Activated CD4-positive, alpha-beta memory T cell treated with anti-CD3 and anti-CD28 coated beads, Interleukin-2, amount 10 ng/mL, durations not matched to agents 7 days and 5 days (primary cell): ENCODE measurements around the gene NGDN. TPM values are rescaled to one million over a fixed set of nuclear protein-coding genes. Genes with fewer than 3 reads are reported as not detected.

Experiments
- CTCF ChIA-PET: fragments of 350-600 bp; sonication (Branson Sonifier 250); formaldehyde crosslinking; loops from one replicate; lab custom pipeline; 2021; ENCODE audit warnings: antibody characterized with exemption, inconsistent platforms; lab: Charles Lee
- POLR2A ChIA-PET: fragments of 350-600 bp; sonication (Branson Sonifier 250); formaldehyde crosslinking; loops from one replicate; lab custom pipeline; 2021; ENCODE audit warnings: antibody characterized with exemption; lab: Charles Lee
- DNase-seq: peaks from one replicate; pipeline ENCODE4 v3.0.0-alpha.2; 2020
- H3K27ac Mint-ChIP-seq: one replicate; pipeline ENCODE4 v1.8.0; 2021; ENCODE audit warnings: mild to moderate bottlenecking, mixed read lengths
- H3K27me3 Mint-ChIP-seq: one replicate; pipeline ENCODE4 v1.8.0; 2021; ENCODE audit warnings: mixed read lengths
- H3K36me3 Mint-ChIP-seq: one replicate; pipeline ENCODE4 v1.8.0; 2021; ENCODE audit warnings: low read depth, mixed read lengths
- H3K4me1 Mint-ChIP-seq: one replicate; pipeline ENCODE4 v1.8.0; 2021; ENCODE audit warnings: mixed read lengths
- H3K4me3 Mint-ChIP-seq: one replicate; pipeline ENCODE4 v1.8.0; 2021; ENCODE audit warnings: mild to moderate bottlenecking, mixed read lengths
- H3K9me3 Mint-ChIP-seq: one replicate; pipeline ENCODE4 v1.8.0; 2021; ENCODE audit warnings: mixed read lengths
- total RNA-seq, 2 experiments: library from RNA; stranded (reverse); gene quantifications; one replicate each; pipeline ENCODE4 v1.2.3, GENCODE V29; 2021

Gene NGDN
- total RNA-seq, 2 experiments from 2014 or later = 34.8 to 39.0 TPM

DNA sequence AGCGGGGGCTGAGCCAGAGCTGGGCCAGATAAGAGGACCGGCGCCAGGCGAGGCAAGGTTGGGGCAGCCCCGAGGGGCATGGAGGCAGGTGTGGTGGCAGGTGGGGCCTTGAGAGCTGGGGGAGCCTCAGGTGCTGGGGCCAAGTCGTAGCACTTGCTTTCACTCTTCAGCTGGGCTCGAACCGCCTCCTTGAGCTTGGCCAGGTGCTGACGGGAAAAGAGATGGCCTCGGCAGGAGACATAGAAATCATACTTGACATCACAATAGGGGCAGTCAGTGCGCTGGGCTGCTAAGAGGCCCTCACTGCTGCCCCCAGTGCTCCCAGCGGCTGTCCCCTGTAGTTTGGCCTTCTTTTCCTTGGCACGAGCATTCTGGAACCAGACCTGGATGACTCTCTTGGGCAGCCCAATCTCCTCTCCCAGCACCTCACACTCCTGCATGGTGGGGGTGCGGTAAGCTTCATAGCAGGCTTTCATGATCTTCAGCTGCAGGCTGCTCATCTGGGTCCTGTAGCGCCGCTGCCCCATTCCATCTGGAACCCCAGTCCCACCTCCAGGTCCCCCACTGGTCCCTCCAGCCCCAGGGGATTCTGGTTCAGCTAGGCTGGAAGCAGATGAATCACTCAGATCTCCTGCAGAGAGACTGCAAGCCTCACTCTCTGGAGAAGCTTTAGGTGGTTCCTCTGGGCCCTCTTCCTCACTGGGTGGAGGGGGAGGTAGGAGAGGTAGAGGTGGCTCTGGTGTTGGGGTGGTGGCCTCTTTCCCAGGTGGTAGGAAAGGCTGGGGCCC is 53.9 kb downstream of the NGDN start:
- H3K36me3 Mint-ChIP-seq = no peaks in the 10 kb centered on the region
- ChIA-PET CTCF (no interaction called here), POLR2A (no interaction called here)
- H3K4me1 Mint-ChIP-seq = no peaks in the 10 kb centered on the region
- no peak overlapping the region for H3K4me3 Mint-ChIP-seq
- no peaks in the 10 kb centered on the region for H3K9me3 Mint-ChIP-seq
- no peak overlapping the region for H3K27ac Mint-ChIP-seq
- H3K27me3 Mint-ChIP-seq = no peaks in the 10 kb centered on the region
- DNase-seq = no peak

DNA sequence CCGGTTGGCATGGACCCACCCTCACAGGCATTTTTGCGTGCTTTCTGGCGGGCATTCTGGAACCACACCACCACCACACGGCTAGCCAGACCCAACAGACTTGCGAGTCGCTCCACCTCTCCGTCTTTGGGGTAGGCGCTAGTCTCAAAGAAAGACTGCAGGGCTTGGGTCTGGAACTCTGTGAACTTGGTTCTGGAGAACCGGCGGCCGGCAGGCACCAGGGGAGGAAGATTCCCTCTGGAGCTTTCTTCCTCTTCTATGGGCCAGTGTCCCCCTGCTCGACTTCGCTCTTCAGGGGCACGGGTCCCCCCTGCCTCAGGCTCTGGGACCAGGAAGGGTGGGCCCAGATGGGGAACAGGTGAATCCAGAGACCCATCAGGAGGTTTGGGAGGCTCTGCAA is 55.5 kb downstream of the NGDN start:
- no peaks in the 10 kb centered on the region for H3K36me3 Mint-ChIP-seq
- CTCF ChIA-PET = no interaction called here
- H3K27ac Mint-ChIP-seq = no peak overlapping the region

GRCh38 chr14:23525611-23526010 is 56.1 kb downstream of the NGDN start:
- H3K27me3 Mint-ChIP-seq = no peaks in the 10 kb centered on the region
- H3K4me3 Mint-ChIP-seq = no peak overlapping the region
- ChIA-PET CTCF (no interaction called here), POLR2A (no interaction called here)
- H3K9me3 Mint-ChIP-seq = no peaks in the 10 kb centered on the region
- no peaks in the 10 kb centered on the region for H3K36me3 Mint-ChIP-seq
- no peaks in the 10 kb centered on the region for H3K4me1 Mint-ChIP-seq
- DNase-seq = no peak
- H3K27ac Mint-ChIP-seq = no peak overlapping the region

More for the DNA sequence above, 55.5 kb downstream of the NGDN start:
- POLR2A ChIA-PET = no interaction called here
- H3K27me3 Mint-ChIP-seq = no peaks in the 10 kb centered on the region
- no peak for DNase-seq
- H3K4me1 Mint-ChIP-seq = no peaks in the 10 kb centered on the region
- no peaks in the 10 kb centered on the region for H3K9me3 Mint-ChIP-seq
- H3K4me3 Mint-ChIP-seq = no peak overlapping the region

Other genes with a start within 250 kb of the NGDN start
- gene RNF212B, start 231.8 kb upstream of the NGDN start, total RNA-seq = not detected
- gene HOMEZ, start 183.6 kb upstream of the NGDN start, total RNA-seq = 10 to 100 TPM; 11.7 to 11.9 TPM
- gene PPP1R3E, start 166.8 kb upstream of the NGDN start, total RNA-seq = 10 to 100 TPM; 29.7 to 34.4 TPM
- gene BCL2L2, start 162.9 kb upstream of the NGDN start, total RNA-seq = 1 to 10 TPM; 2.1 to 4.1 TPM
- 100 to 1,000 TPM; 194 to 198 TPM for gene PABPN1, start 148.2 kb upstream of the NGDN start, total RNA-seq
- 1 to 10 TPM; 2.0 TPM for gene SLC22A17, start 116.8 kb upstream of the NGDN start, total RNA-seq
- gene EFS, start 104.5 kb upstream of the NGDN start, total RNA-seq = not detected
- gene IL25, start 96.9 kb upstream of the NGDN start, total RNA-seq = not detected
- not detected for gene CMTM5, start 92.7 kb upstream of the NGDN start, total RNA-seq
- under 1 TPM; 0.08 to 0.10 TPM for gene MYH6, start 61.4 kb upstream of the NGDN start, total RNA-seq
- gene MYH7, start 34.0 kb upstream of the NGDN start, total RNA-seq = under 1 TPM in 1 of 2 experiments, not detected in 1; 0.05 TPM
- 1 to 10 TPM; 1.5 to 1.8 TPM for gene ZFHX2, start 82.1 kb downstream of the NGDN start, total RNA-seq
- 10 to 100 TPM; 11.6 to 11.8 TPM for gene THTPA, start 86.6 kb downstream of the NGDN start, total RNA-seq
- gene AP1G2, start 98.1 kb downstream of the NGDN start, total RNA-seq = 100 to 1,000 TPM; 263 to 275 TPM
- gene JPH4, start 109.1 kb downstream of the NGDN start, total RNA-seq = not detected
- gene DHRS2, start 166.7 kb downstream of the NGDN start, total RNA-seq = 1 to 10 TPM; 1.1 to 1.5 TPM